Measurements from ENCODE around the gene KISS1. TPM values are rescaled to one million over a fixed set of nuclear protein-coding genes. Genes with fewer than 3 reads are reported as not detected.
A peak's percentile ranks its signal among the peaks of the same experiment; 100 is the strongest.

KISS1 gene
- total and polyA plus RNA-seq, 8 donors, result 1.1 to 8.3 (median 1.6) TPM; not detected in 5

DNA sequence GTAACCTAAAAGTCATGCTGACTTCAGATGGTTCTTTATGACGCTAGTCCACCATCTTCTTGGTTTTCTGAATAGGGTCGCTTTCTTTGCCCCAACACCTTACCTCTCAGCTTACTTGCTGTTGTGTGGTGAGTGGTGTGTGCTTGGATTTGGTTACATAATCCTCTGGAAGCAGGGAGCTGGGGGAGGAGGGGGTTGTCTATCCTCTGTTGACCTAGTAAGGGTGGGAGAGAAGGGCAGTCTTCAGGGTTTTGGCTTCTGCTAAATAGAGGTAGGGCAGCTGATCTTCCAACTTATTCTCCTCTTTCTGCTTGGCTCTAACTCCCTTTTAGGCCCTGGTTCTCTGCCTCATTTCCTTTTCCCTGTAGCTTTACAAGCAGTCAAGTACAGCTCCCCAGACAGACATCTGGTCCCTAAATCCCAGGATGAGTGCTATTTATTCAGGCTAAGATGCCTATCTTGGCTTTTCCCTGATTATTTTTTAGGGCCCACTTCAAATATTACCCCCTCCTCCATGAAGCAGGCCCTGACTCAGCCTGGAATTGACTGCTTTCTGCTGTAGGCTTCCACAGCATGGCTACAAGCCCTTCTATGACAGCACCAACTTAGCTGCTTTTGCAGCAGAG is 23.8 kb downstream of the KISS1 start:
- H3K9me3 ChIP-seq, result peaks cover 0 to 23% (median 8%) of the 10 kb centered on the region in 4 donors
- TF ChIP-seq, protein P1, sequence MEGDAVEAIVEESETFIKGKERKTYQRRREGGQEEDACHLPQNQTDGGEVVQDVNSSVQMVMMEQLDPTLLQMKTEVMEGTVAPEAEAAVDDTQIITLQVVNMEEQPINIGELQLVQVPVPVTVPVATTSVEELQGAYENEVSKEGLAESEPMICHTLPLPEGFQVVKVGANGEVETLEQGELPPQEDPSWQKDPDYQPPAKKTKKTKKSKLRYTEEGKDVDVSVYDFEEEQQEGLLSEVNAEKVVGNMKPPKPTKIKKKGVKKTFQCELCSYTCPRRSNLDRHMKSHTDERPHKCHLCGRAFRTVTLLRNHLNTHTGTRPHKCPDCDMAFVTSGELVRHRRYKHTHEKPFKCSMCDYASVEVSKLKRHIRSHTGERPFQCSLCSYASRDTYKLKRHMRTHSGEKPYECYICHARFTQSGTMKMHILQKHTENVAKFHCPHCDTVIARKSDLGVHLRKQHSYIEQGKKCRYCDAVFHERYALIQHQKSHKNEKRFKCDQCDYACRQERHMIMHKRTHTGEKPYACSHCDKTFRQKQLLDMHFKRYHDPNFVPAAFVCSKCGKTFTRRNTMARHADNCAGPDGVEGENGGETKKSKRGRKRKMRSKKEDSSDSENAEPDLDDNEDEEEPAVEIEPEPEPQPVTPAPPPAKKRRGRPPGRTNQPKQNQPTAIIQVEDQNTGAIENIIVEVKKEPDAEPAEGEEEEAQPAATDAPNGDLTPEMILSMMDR (IDR thresholded peaks at IDR 0.05), result no peak
- TF ChIP-seq EP300 (IDR thresholded peaks at IDR 0.05) (no peak), POLR2A (IDR thresholded peaks at IDR 0.05) (no peak), POLR2AphosphoS5 (IDR thresholded peaks at IDR 0.05) (no peak)
- intact Hi-C loops (cut with DNase I; ENCODE audit: low total_unique reads), result no loop called here
- peaks cover 0 to 5% (median 0%) of the 10 kb centered on the region in 3 donors for H3K27me3 ChIP-seq
- H3K4me1 ChIP-seq, result no peaks in the 10 kb centered on the region
- H3K27ac ChIP-seq, result no peak overlapping the region
- 88 to 100% (median 91%) methylated on average over 2 of the region's 2 CpGs for WGBS, 5 donors
- H3K36me3 ChIP-seq, result no peaks in the 10 kb centered on the region
- H3K4me3 ChIP-seq, result no peak overlapping the region
- no peak for DNase-seq

DNA sequence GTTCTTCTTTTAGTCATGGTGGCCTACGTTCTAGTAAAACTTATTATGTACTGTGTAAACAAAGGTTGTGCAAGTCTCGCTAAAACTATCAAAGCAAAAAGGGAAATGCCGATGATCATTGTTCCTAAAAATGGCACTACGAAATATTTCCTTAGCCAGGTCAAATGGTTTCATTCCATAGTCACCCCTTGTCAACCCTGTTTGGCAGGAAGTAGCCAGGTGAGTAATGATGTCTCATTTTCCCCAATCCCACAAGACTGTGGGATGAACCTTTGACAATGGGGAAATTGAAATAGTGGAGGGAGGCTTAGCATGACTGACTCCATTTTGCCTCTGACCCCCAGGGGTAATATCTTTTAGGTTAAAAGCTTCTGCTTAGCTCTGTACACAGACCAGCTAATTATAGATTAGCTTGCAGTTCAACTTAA is 24.5 kb downstream of the KISS1 start:
- Histone ChIP-seq H3K4me3 (no peak overlapping the region), H3K9me3 (peaks cover 0 to 23% (median 8%) of the 10 kb centered on the region in 4 donors)
- WGBS, 5 donors, result 23 to 41% (median 33%) methylated on average over 4 of the region's 4 CpGs

DNA sequence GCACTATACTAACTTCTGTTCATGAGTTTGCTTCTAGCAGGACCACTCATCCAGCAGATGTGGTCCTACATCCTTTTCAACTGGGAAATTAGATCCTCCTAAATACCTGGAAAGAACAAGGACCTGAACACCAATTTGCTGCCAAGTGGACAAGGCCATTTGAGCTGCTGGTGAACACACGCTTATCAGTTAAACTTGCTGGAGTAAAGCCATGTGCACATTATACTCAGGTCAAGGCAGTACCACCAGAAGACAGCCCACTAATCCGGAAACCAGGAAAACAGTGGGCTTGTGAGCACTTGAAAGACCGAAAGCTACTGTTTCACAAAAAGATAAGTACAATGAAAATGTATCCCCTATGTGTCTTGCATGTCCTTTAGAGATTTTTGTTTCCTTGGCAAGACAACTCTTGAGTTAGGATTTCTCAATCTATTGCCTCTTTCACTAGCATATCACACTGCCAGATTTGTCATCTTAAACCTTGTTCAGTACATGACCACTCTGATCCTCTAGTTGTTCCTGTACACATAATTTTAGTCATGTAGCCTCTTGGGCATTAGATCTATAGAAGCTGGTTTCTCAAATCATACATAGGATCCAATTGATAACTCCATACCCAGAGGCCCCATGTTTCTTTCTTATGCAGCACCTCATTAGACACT is 25.7 kb downstream of the KISS1 start:
- WGBS, 5 donors, result 37 to 62% (median 44%) methylated on average over 3 of the region's 3 CpGs
- Histone ChIP-seq H3K4me3 (no peak overlapping the region), H3K9me3 (peaks cover 0 to 23% (median 8%) of the 10 kb centered on the region in 4 donors), H3K4me1 (no peaks in the 10 kb centered on the region), H3K27ac (no peak overlapping the region), H3K36me3 (no peaks in the 10 kb centered on the region), H3K27me3 (peaks cover 0 to 15% (median 0%) of the 10 kb centered on the region in 3 donors)
- TF ChIP-seq, protein P1 (IDR thresholded peaks at IDR 0.05), result no peak
- TF ChIP-seq POLR2A (IDR thresholded peaks at IDR 0.05), result no peak
- no peak for TF ChIP-seq EP300 (IDR thresholded peaks at IDR 0.05)
- no peak for TF ChIP-seq POLR2AphosphoS5 (IDR thresholded peaks at IDR 0.05)
- no peak for DNase-seq
- intact Hi-C loops (cut with DNase I; ENCODE audit: low total_unique reads), result no loop called here

More for the DNA sequence above, 24.5 kb downstream of the KISS1 start:
- no peak overlapping the region for H3K27ac ChIP-seq
- H3K4me1 ChIP-seq, result no peaks in the 10 kb centered on the region
- H3K36me3 ChIP-seq, result no peaks in the 10 kb centered on the region
- H3K27me3 ChIP-seq, result peaks cover 0 to 5% (median 0%) of the 10 kb centered on the region in 3 donors
- intact Hi-C loops (cut with DNase I; ENCODE audit: low total_unique reads), result no loop called here
- DNase-seq, result peak in 1 of 2 donors; percentile 37
- TF ChIP-seq POLR2AphosphoS5 (IDR thresholded peaks at IDR 0.05) (peak in 2 of 3 donors; percentile 22 to 33), POLR2A (IDR thresholded peaks at IDR 0.05) (no peak), EP300 (IDR thresholded peaks at IDR 0.05) (no peak)

DNA sequence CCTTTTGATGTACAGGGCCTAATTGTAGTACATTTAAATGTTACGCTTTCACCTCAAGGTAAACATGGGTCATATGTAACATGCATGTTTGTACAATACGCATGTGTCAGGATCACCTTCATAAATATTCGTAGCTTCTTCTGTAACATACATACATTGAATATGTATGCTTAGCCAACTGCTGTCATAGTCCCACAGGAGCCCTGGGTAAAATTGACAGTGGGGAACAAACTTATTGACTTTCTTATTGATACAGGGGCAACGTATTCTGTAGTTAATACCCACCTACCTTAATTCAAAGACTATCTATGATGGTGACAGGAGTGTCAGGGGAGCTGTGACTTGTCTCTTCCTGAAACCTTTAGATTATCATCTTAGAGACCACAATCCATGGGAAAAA is 26.4 kb downstream of the KISS1 start:
- peaks cover 0 to 15% (median 0%) of the 10 kb centered on the region in 3 donors for H3K27me3 ChIP-seq
- H3K4me3 ChIP-seq, result no peak overlapping the region
- peaks cover 0 to 23% (median 8%) of the 10 kb centered on the region in 4 donors for H3K9me3 ChIP-seq
- WGBS, 5 donors, result 80 to 95% (median 93%) methylated on average over 4 of the region's 4 CpGs
- H3K27ac ChIP-seq, result no peak overlapping the region
- no peak for DNase-seq
- H3K36me3 ChIP-seq, result no peaks in the 10 kb centered on the region
- no peak for TF ChIP-seq POLR2A (IDR thresholded peaks at IDR 0.05)
- TF ChIP-seq, protein P1 (IDR thresholded peaks at IDR 0.05), result no peak
- TF ChIP-seq EP300 (IDR thresholded peaks at IDR 0.05), result no peak
- TF ChIP-seq POLR2AphosphoS5 (IDR thresholded peaks at IDR 0.05), result no peak
- intact Hi-C loops (cut with DNase I; ENCODE audit: low total_unique reads), result no loop called here
- no peaks in the 10 kb centered on the region for H3K4me1 ChIP-seq

All from stomach (tissue), 9 donors.